K562 (cell line): Measurements from ENCODE around the gene PYDC1. TPM values are rescaled to one million over a fixed set of nuclear protein-coding genes. Genes with fewer than 3 reads are reported as not detected.

Source experiments
- AFF4 ChIP-seq: sonication (generic); formaldehyde crosslinking; IDR thresholded peaks from 2 replicates; pipeline ENCODE4 v1.8.0; 2023; ENCODE audit warnings: mild to moderate bottlenecking, missing genetic modification reagents
- ATF1 ChIP-seq, 2 experiments: fragments of 450-650 bp in 1 of 2; IDR thresholded peaks; 2 replicates each; pipeline ENCODE4 v1.6.1; 2016; ENCODE audit warnings: missing compliant biosample characterization in 1 of 2, missing genetic modification characterization in 1 of 2
- BMI1 ChIP-seq: fragments of 150-350 bp; IDR thresholded peaks from 2 replicates; pipeline ENCODE4 v1.6.1; 2014; ENCODE audit warnings: low read length
- EP300 ChIP-seq: IDR thresholded peaks from 2 replicates; pipeline ENCODE4 v1.6.1; 2012; ENCODE audit warnings: low read length, improper control_type of control experiment
- HEY1 ChIP-seq: fragments of 250-450 bp; sonication (Bioruptor Pico); IDR thresholded peaks from 2 replicates; pipeline ENCODE4 v1.5.0; 2020; ENCODE audit warnings: mild to moderate bottlenecking, moderate library complexity, borderline replicate concordance
- KLF1 ChIP-seq: fragments of 450-650 bp; IDR thresholded peaks from 2 replicates; pipeline ENCODE4 v1.6.1; 2016; ENCODE audit warnings: missing genetic modification characterization, missing compliant biosample characterization
- KLF16 ChIP-seq: IDR thresholded peaks from 2 replicates; pipeline ENCODE4 v1.6.1; 2016; ENCODE audit warnings: antibody characterized with exemption
- NR2C2 ChIP-seq, 2 experiments: fragments of 200-800 bp in 1 of 2; sonication (Bioruptor generic) in 1 of 2; sonication (generic) in 1 of 2; formaldehyde crosslinking in 1 of 2; IDR thresholded peaks; 2 replicates each; pipeline versions ENCODE4 v1.6.1 to v1.8.0; 2016 to 2022; ENCODE audit warnings: mild to moderate bottlenecking in 1 of 2, missing compliant biosample characterization in 1 of 2, missing genetic modification characterization in 1 of 2, missing genetic modification reagents in 1 of 2
- PHB ChIP-seq: fragments of 250-450 bp; sonication (Bioruptor Pico); IDR thresholded peaks from 2 replicates; pipeline ENCODE4 v1.5.0; 2021
- PHTF2 ChIP-seq: fragments of 250-450 bp; sonication (Bioruptor Pico); IDR thresholded peaks from 2 replicates; pipeline ENCODE4 v1.5.0; 2021; ENCODE audit warnings: mild to moderate bottlenecking
- ZFP91 ChIP-seq: sonication (generic); formaldehyde crosslinking; IDR thresholded peaks from 2 replicates; pipeline ENCODE4 v1.8.0; 2022; ENCODE audit warnings: mild to moderate bottlenecking, missing genetic modification reagents
- ZNF24 ChIP-seq: fragments of 450-650 bp; IDR thresholded peaks from 2 replicates; pipeline ENCODE4 v1.6.1; 2016
- ZNF408 ChIP-seq: fragments of 250-450 bp; sonication (Bioruptor Pico); IDR thresholded peaks from 2 replicates; pipeline ENCODE4 v1.4.0; 2020; ENCODE audit warnings: low read depth, mild to moderate bottlenecking, moderate library complexity
- ZNF431 ChIP-seq: sonication (generic); formaldehyde crosslinking; IDR thresholded peaks from 2 replicates; pipeline ENCODE4 v1.8.0; 2022; ENCODE audit warnings: mild to moderate bottlenecking, missing genetic modification reagents
- polyA plus RNA-seq, 8 experiments: library from polyadenylated mRNA; depleted of rRNA in 4 of 8; stranded (reverse) in 5 of 8; unstranded in 3 of 8; fragments of >200 nt; fragmentation: Nextera tagmentation in 2 of 8; fragmentation: Illumina TruSeq in 1 of 8; extraction: Ambion mirVana in 2 of 8; extraction: Trizol in 1 of 8; gene quantifications; 2 replicates each; pipeline versions ENCODE4 v1.2.1 to v1.2.3, GENCODE V29; 2011 to 2014; ENCODE audit warnings: inconsistent platforms in 1 of 8, missing spikeins in 1 of 8
- total RNA-seq, 7 experiments: library from RNA; depleted of rRNA in 6 of 7; stranded (reverse); fragments of >200 nt in 6 of 7; fragmentation: Illumina TruSeq in 2 of 7; extraction: Trizol in 2 of 7; gene quantifications; 2 replicates each; pipeline versions ENCODE4 v1.2.1 to v1.2.3, GENCODE V29; 2011 to 2021; ENCODE audit warnings: low replicate concordance in 1 of 7
- TF ChIP-seq, protein P1 (sequence below): sonication (generic); formaldehyde crosslinking; IDR thresholded peaks from 2 replicates; pipeline ENCODE4 v1.8.1; 2022; ENCODE audit warnings: missing genetic modification reagents
- TF ChIP-seq, protein P2 (sequence below): sonication (generic); formaldehyde crosslinking; IDR thresholded peaks from 2 replicates; pipeline ENCODE4 v1.5.0; 2020; ENCODE audit warnings: missing genetic modification reagents
- TF ChIP-seq, protein P3 (sequence below): fragments of 200-800 bp; sonication (Bioruptor generic); IDR thresholded peaks from 2 replicates; pipeline ENCODE4 v1.6.1; 2017; ENCODE audit warnings: missing genetic modification characterization, missing compliant biosample characterization
- TF ChIP-seq, protein P4 (sequence below): sonication (generic); formaldehyde crosslinking; IDR thresholded peaks from 2 replicates; pipeline ENCODE4 v1.9.0; 2022; ENCODE audit warnings: mild to moderate bottlenecking, missing genetic modification reagents

The PYDC1 gene
- total and polyA plus RNA-seq, 9 of the 15 experiments (the other 6 are each of a cell fraction or from before 2014, with no cell fraction given), result not detected

DNA sequence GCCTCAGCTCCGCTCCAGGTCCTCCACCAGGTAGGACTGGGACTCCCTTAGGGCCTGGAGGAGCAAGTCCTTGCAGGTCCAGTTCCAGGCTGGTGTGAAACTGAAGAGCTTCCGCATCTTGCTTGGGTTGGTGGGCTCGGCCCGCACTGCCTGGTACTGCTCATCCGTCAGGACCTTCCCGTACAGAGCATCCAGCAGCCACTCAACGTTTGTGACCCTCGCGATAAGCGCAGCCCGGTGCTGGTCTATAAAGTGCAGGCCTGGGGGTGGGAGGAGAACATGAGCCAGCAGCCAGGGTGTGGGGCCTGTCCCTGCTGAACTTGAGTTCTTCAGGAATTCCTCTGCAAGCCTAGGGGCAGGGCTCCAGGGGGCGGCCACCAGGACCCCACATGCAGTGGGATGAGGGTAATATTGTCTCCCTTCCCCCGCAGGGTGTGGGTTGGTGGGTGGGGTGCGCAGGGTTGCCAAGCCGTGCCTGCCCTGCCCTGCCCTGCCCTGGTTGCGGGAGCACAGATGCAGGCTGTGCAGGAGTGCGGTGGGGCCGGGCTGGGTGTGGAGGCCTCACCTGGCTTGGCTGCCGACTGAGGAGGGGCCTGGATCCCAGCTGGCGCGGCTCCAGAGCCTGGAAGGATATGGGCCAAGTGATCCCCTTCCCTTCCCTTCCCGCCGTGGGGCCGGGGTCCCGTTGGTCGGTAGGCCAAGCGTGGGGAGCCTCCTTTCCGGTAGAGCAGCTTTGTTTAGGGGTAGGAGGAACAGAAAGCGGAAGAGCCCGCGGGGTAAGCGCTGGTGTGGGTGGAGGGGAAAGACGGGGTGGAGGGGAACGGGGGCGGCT lies 15.1 kb downstream of the PYDC1 start (continued):
- 0 out of 2 replicates have a peak, but pooled peaks have one; percentile 72 for TF ChIP-seq AFF4 (CRISPR knock-in tag)
- TF ChIP-seq ATF1 (CRISPR knock-in tag; IDR thresholded peaks at IDR 0.05), result no peak
- no peak for TF ChIP-seq ATF1 (tag; IDR thresholded peaks at IDR 0.05)
- no peak for TF ChIP-seq PHB (CRISPR knock-in tag)
- TF ChIP-seq ZFP91 (CRISPR knock-in tag), result 0 out of 2 replicates have a peak, but pooled peaks have one; percentile 30
- no peak for TF ChIP-seq HEY1
- TF ChIP-seq KLF1 (tag), result no peak
- TF ChIP-seq, protein P1, sequence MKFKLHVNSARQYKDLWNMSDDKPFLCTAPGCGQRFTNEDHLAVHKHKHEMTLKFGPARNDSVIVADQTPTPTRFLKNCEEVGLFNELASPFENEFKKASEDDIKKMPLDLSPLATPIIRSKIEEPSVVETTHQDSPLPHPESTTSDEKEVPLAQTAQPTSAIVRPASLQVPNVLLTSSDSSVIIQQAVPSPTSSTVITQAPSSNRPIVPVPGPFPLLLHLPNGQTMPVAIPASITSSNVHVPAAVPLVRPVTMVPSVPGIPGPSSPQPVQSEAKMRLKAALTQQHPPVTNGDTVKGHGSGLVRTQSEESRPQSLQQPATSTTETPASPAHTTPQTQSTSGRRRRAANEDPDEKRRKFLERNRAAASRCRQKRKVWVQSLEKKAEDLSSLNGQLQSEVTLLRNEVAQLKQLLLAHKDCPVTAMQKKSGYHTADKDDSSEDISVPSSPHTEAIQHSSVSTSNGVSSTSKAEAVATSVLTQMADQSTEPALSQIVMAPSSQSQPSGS, result no peak
- TF ChIP-seq KLF16, result no peak
- TF ChIP-seq EP300, result no peak
- TF ChIP-seq ZNF431 (CRISPR knock-in tag), result 0 out of 2 replicates have a peak, but pooled peaks have one; percentile 33
- no peak for TF ChIP-seq BMI1
- TF ChIP-seq, protein P2, sequence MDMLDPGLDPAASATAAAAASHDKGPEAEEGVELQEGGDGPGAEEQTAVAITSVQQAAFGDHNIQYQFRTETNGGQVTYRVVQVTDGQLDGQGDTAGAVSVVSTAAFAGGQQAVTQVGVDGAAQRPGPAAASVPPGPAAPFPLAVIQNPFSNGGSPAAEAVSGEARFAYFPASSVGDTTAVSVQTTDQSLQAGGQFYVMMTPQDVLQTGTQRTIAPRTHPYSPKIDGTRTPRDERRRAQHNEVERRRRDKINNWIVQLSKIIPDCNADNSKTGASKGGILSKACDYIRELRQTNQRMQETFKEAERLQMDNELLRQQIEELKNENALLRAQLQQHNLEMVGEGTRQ, result no peak
- TF ChIP-seq ZNF24, result no peak
- TF ChIP-seq ZNF408, result no peak
- TF ChIP-seq, protein P3, sequence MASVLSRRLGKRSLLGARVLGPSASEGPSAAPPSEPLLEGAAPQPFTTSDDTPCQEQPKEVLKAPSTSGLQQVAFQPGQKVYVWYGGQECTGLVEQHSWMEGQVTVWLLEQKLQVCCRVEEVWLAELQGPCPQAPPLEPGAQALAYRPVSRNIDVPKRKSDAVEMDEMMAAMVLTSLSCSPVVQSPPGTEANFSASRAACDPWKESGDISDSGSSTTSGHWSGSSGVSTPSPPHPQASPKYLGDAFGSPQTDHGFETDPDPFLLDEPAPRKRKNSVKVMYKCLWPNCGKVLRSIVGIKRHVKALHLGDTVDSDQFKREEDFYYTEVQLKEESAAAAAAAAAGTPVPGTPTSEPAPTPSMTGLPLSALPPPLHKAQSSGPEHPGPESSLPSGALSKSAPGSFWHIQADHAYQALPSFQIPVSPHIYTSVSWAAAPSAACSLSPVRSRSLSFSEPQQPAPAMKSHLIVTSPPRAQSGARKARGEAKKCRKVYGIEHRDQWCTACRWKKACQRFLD (CRISPR knock-in tag), result no peak
- TF ChIP-seq PHTF2 (CRISPR knock-in tag), result no peak
- TF ChIP-seq NR2C2 (CRISPR knock-in tag; IDR thresholded peaks at IDR 0.05), result 0 out of 2 replicates have a peak, but pooled peaks have one; percentile 29
- no peak for TF ChIP-seq NR2C2 (tag; IDR thresholded peaks at IDR 0.05)
- TF ChIP-seq, protein P4, sequence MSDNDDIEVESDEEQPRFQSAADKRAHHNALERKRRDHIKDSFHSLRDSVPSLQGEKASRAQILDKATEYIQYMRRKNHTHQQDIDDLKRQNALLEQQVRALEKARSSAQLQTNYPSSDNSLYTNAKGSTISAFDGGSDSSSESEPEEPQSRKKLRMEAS (CRISPR knock-in tag), result peak; percentile 77
